ENCODE results near the gene CDC42EP2.

DNA sequence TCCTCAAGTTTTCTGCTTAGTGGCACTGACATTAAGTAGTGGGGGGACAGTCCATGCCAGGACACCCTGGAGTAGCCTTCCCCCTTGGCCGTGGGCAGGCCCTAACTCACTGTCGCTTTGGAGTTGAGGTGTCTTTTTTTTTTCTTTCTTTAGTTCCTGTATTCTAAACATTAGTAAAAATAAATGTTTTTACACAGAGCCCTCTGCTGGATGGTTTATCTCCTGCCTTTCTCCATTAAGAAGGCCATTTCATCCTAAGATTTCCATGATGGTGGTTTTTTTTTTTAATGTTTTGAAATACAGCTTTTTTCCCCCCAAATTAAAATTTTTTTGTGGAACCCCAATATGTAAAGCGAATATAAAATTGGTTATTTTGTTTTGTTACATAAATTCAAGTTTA is 38.1 kb downstream of the CDC42EP2 start:
- TF ChIP-seq, protein P1, sequence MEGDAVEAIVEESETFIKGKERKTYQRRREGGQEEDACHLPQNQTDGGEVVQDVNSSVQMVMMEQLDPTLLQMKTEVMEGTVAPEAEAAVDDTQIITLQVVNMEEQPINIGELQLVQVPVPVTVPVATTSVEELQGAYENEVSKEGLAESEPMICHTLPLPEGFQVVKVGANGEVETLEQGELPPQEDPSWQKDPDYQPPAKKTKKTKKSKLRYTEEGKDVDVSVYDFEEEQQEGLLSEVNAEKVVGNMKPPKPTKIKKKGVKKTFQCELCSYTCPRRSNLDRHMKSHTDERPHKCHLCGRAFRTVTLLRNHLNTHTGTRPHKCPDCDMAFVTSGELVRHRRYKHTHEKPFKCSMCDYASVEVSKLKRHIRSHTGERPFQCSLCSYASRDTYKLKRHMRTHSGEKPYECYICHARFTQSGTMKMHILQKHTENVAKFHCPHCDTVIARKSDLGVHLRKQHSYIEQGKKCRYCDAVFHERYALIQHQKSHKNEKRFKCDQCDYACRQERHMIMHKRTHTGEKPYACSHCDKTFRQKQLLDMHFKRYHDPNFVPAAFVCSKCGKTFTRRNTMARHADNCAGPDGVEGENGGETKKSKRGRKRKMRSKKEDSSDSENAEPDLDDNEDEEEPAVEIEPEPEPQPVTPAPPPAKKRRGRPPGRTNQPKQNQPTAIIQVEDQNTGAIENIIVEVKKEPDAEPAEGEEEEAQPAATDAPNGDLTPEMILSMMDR (IDR thresholded peaks at IDR 0.05): no peak
- TF ChIP-seq POLR2A (IDR thresholded peaks at IDR 0.05) (no peak), POLR2AphosphoS5 (IDR thresholded peaks at IDR 0.05) (no peak)

Measured in prostate gland (tissue), 2 donors.